ENCODE measurements around the gene DPY30. TPM values are rescaled to one million over a fixed set of nuclear protein-coding genes. Genes with fewer than 3 reads are reported as not detected.
A peak's percentile ranks its signal among the peaks of the same experiment; 100 is the strongest.
"Not testable (repeated sequence)": the region's sequence is repeated elsewhere in the genome, so short reads cannot be mapped to it uniquely, and the experiment has no call there.

The DPY30 gene
- total and polyA plus RNA-seq, 4 experiments from 2014 or later: 50.0 to 233 (median 109) TPM

DNA sequence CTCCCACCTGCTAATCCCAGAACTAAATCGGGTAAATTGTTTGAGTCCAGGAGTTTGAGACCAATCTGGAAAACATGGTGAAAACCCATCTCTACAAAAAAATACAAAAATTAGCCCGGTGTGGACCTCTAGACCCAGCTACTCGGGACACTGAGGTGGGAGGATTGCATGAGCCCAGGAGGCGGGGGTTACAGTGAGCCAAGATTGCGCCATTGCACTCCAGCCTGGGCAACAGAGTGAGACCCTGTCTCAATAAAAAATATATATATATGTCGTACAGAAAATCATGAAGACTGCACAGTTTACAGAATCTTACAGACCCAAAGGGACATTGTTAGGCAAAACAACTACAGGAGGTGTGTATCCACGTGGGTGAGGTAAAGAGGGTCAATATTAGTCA, 4.0 kb upstream of the DPY30 start:
- no peaks in the 10 kb centered on the region for H3K9me3 Mint-ChIP-seq
- CTCF ChIA-PET (ENCODE audit: partially characterized antibody): no interaction called here

DNA sequence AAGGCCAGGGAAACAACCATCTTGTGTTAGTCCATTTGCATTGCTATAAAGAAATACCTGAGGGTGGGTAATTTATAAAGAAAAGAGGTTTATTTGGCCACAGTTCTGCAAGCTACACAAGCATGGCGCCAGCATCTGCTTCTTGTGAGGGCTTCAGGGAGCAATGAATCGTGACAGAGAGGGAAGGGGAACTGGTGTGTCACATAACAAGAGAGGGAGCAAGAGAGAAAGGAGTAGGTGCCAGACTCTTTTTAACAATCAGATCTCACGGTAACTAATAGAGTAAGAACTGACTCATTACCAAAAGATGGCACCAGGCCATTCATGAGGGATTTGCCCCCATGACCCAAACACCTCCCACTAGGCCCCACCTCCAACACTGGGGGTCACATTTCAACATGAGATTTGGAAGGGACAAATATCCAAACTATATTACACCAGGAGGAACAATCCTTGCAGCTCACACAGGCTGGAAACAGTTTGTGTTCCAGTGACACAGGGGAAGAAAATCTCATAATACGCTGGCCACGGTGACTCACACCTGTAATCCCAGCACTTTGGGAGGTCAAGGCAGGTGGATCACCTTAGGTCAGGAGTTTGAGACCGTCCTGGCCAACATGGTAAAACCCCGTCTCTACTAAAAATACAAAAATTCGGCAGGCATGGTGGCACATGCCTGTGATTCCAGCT, 5.3 kb downstream of the DPY30 start:
- intact Hi-C loops (cut with micrococcal nuclease); DNase-seq; H3K4me3 ChIP-seq (ENCODE audit: low read length in 2 of 2); H3K27me3 Mint-ChIP-seq; H3K27ac ChIP-seq (ENCODE audit: low read depth, low read length); CTCF ChIA-PET (ENCODE audit: partially characterized antibody); H3K9me3 Mint-ChIP-seq; H3K9me3 ChIP-seq (ENCODE audit: control insufficient read depth in 1 of 2, low read length in 2 of 2); H3K36me3 ChIP-seq (ENCODE audit: insufficient read depth, low read length); POLR2A ChIA-PET (ENCODE audit: partially characterized antibody); H3K27me3 ChIP-seq (ENCODE audit: insufficient read depth, low read length): not testable (repeated sequence)
- peaks cover 20 to 41% (median 29%) of the 10 kb centered on the region in 4 donors for H3K4me1 Mint-ChIP-seq
- peak overlapping the region in 4 of 7 donors; percentile 2 to 66 (median 22) for H3K27ac Mint-ChIP-seq
- H3K4me3 Mint-ChIP-seq: peak overlapping the region in 3 of 8 donors; percentile 15 to 50 (median 28)
- H3K4me1 ChIP-seq (ENCODE audit: insufficient read depth, low read length): peaks cover 18% of the 10 kb centered on the region
- H3K36me3 Mint-ChIP-seq: peaks cover 21 to 26% of the 10 kb centered on the region in 2 donors

More for the DNA sequence above, 4.0 kb upstream of the DPY30 start:
- no peak for DNase-seq
- Mint-ChIP-seq H3K4me3 (no peak overlapping the region), H3K36me3 (peaks cover 0 to 4% of the 10 kb centered on the region in 2 donors), H3K27ac (no peak overlapping the region), H3K4me1 (peaks cover 9 to 20% (median 14%) of the 10 kb centered on the region in 4 donors), H3K27me3 (peaks cover 0 to 2% of the 10 kb centered on the region in 2 donors)
- POLR2A ChIA-PET (ENCODE audit: partially characterized antibody): no interaction called here
- no peaks in the 10 kb centered on the region for H3K36me3 ChIP-seq (ENCODE audit: insufficient read depth, low read length)
- no peak overlapping the region for H3K27ac ChIP-seq (ENCODE audit: low read depth, low read length)
- H3K4me3 ChIP-seq (ENCODE audit: low read length in 2 of 2): no peak overlapping the region
- H3K9me3 ChIP-seq (ENCODE audit: control insufficient read depth in 1 of 2, low read length in 2 of 2): no peaks in the 10 kb centered on the region
- peaks cover 13% of the 10 kb centered on the region for H3K4me1 ChIP-seq (ENCODE audit: insufficient read depth, low read length)
- H3K27me3 ChIP-seq (ENCODE audit: insufficient read depth, low read length): no peaks in the 10 kb centered on the region
- intact Hi-C loops (cut with micrococcal nuclease): no loop called here

DNA sequence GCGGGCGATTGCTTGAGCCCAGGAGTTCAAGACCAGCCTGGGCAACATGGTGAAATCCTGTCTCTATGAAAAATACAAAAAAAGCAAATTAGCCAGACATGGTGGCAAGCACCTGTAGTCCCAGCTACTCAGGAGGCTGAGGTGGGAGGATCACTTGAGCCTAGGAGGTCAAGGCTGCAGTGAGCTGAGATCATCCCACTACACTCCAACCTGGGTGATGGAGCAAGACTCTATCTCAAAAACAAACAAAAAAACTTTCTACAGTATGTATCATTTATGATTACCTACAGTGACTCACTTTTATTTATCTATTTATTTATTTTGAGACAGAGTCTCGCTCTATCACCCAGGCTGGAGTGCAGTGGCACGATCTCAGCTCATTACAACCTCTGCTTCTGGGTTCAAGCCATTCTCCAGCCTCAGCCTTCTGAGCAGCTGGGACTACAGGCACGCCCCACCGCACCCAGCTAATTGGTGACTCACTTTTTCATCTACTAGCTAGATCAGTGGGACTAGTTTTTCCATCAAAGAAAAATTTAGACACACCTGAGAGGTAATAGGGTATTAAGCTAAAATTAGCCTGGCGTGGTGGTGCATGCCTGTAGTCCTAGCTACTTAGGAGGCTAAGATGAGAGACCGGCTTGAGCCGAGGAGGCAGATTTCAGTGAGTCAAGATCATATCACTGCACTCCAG, 20.7 kb downstream of the DPY30 start:
- H3K27ac Mint-ChIP-seq; H3K4me1 Mint-ChIP-seq; H3K27me3 ChIP-seq (ENCODE audit: insufficient read depth, low read length); H3K9me3 ChIP-seq (ENCODE audit: control insufficient read depth in 1 of 2, low read length in 2 of 2); H3K4me1 ChIP-seq (ENCODE audit: insufficient read depth, low read length); H3K27me3 Mint-ChIP-seq; DNase-seq; H3K27ac ChIP-seq (ENCODE audit: low read depth, low read length); H3K4me3 ChIP-seq (ENCODE audit: low read length in 2 of 2); intact Hi-C loops (cut with micrococcal nuclease); H3K9me3 Mint-ChIP-seq: not testable (repeated sequence)
- peak overlapping the region in 1 of 8 donors; percentile 31 for H3K4me3 Mint-ChIP-seq
- H3K36me3 ChIP-seq (ENCODE audit: insufficient read depth, low read length): peaks cover 13% of the 10 kb centered on the region
- ChIA-PET POLR2A (ENCODE audit: partially characterized antibody) (interaction anchor here (1.2 kb wide), 1 partner anchor 41 kb away, joined by 3 read pairs; no protein-coding TSS in a partner anchor), CTCF (ENCODE audit: partially characterized antibody) (interaction anchor here (0.7 kb wide), 1 partner anchor 35 kb away, joined by 3 read pairs; no protein-coding TSS in a partner anchor)
- peaks cover 20 to 37% of the 10 kb centered on the region in 2 donors for H3K36me3 Mint-ChIP-seq

DNA sequence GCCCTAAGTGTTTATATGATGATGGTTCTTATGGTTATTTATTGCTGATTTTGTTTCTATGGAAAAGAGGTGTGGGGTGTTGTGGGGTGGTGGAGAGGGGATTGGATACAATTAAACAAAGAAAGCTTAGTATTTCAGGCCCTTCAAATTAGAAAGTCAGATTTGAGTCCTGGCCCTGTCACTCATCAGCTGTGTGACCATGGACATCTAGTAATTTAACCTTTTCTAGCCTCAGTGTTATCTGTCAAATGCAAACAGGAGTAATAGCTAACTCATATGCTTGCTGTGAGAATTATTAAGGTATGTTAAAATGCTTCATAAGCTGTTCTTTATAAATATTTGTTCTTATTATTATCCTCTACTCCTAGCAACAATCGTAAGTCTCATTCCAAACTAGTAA, 26.7 kb downstream of the DPY30 start:
- Mint-ChIP-seq H3K36me3 (peaks cover 10 to 26% of the 10 kb centered on the region in 2 donors), H3K27ac (peak overlapping the region in 5 of 7 donors; percentile 2 to 95 (median 69))

DNA sequence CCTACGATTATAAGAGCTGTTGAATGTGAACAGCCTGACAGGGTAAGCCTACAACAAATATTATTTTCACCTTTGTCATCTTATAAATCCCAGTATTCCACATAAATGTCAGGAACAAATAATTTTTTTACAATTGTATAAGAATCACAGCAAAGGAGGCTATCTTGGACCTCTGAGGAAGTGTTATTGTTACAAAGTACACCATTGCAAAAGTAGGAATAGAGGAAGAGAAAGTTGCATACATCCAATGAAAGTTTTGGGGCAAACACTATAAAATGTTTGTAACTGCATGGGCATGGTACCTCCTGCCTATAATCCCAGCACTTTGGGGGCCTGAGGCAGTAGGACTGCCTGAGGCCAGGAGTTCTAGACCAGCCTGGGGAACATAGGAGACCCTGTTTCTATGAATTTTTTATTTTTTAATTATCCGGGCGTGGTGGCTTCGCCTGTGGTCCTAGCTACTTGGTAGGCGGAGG, 28.1 kb downstream of the DPY30 start:
- POLR2A ChIA-PET (ENCODE audit: partially characterized antibody): interaction anchor here (0.6 to 3.6 kb wide), 6 partner anchors 10 to 616 kb away, joined by 3 to 33 read pairs (median 5); partner anchors contain the start of genes DPY30, SLC30A6, SPAST and TTC27
- peak overlapping the region; percentile 74 for H3K27ac ChIP-seq (ENCODE audit: low read depth, low read length)
- CTCF ChIA-PET (ENCODE audit: partially characterized antibody): no interaction called here
- Mint-ChIP-seq H3K9me3 (no peaks in the 10 kb centered on the region), H3K27me3 (no peaks in the 10 kb centered on the region), H3K4me1 (peaks cover 24 to 43% (median 30%) of the 10 kb centered on the region in 4 donors), H3K27ac (peak overlapping the region; percentile 87 to 96 (median 95)), H3K4me3 (peak overlapping the region; percentile 87 to 96 (median 88)), H3K36me3 (peaks cover 4 to 20% of the 10 kb centered on the region in 2 donors)
- DNase-seq: peak in 1 of 5 donors; percentile 3
- H3K9me3 ChIP-seq (ENCODE audit: control insufficient read depth in 1 of 2, low read length in 2 of 2): no peaks in the 10 kb centered on the region
- peaks cover 34% of the 10 kb centered on the region for H3K4me1 ChIP-seq (ENCODE audit: insufficient read depth, low read length)
- H3K27me3 ChIP-seq (ENCODE audit: insufficient read depth, low read length): no peaks in the 10 kb centered on the region
- no peaks in the 10 kb centered on the region for H3K36me3 ChIP-seq (ENCODE audit: insufficient read depth, low read length)
- peak overlapping the region; percentile 80 to 88 for H3K4me3 ChIP-seq (ENCODE audit: low read length in 2 of 2)
- intact Hi-C loops (cut with micrococcal nuclease): loop anchor here (1.0 to 2.0 kb wide), 3 partner anchors 28 to 153 kb away; partner anchors contain the start of genes DPY30, SLC30A6 and SPAST

More for the DNA sequence above, 26.7 kb downstream of the DPY30 start:
- intact Hi-C loops (cut with micrococcal nuclease): no loop called here
- Histone ChIP-seq H3K4me1 (ENCODE audit: insufficient read depth, low read length) (peaks cover 21% of the 10 kb centered on the region), H3K27me3 (ENCODE audit: insufficient read depth, low read length) (no peaks in the 10 kb centered on the region), H3K27ac (ENCODE audit: low read depth, low read length) (no peak overlapping the region), H3K9me3 (ENCODE audit: control insufficient read depth in 1 of 2, low read length in 2 of 2) (no peaks in the 10 kb centered on the region), H3K36me3 (ENCODE audit: insufficient read depth, low read length) (no peaks in the 10 kb centered on the region), H3K4me3 (ENCODE audit: low read length in 2 of 2) (no peak overlapping the region)
- ChIA-PET CTCF (ENCODE audit: partially characterized antibody) (interaction anchor here (0.8 to 1.1 kb wide), 3 partner anchors 8 to 27 kb away, joined by 4 to 6 read pairs (median 4); partner anchors contain the start of gene DPY30), POLR2A (ENCODE audit: partially characterized antibody) (interaction anchor here (1.3 to 3.6 kb wide), 4 partner anchors 10 to 344 kb away, joined by 3 to 33 read pairs (median 8); partner anchors contain the start of genes BIRC6, DPY30 and SPAST)
- no peaks in the 10 kb centered on the region for H3K27me3 Mint-ChIP-seq
- H3K9me3 Mint-ChIP-seq: no peaks in the 10 kb centered on the region
- H3K4me1 Mint-ChIP-seq: peaks cover 17 to 31% (median 19%) of the 10 kb centered on the region in 4 donors
- H3K4me3 Mint-ChIP-seq: peak overlapping the region in 2 of 8 donors; percentile 47 to 52
- no peak for DNase-seq

DNA sequence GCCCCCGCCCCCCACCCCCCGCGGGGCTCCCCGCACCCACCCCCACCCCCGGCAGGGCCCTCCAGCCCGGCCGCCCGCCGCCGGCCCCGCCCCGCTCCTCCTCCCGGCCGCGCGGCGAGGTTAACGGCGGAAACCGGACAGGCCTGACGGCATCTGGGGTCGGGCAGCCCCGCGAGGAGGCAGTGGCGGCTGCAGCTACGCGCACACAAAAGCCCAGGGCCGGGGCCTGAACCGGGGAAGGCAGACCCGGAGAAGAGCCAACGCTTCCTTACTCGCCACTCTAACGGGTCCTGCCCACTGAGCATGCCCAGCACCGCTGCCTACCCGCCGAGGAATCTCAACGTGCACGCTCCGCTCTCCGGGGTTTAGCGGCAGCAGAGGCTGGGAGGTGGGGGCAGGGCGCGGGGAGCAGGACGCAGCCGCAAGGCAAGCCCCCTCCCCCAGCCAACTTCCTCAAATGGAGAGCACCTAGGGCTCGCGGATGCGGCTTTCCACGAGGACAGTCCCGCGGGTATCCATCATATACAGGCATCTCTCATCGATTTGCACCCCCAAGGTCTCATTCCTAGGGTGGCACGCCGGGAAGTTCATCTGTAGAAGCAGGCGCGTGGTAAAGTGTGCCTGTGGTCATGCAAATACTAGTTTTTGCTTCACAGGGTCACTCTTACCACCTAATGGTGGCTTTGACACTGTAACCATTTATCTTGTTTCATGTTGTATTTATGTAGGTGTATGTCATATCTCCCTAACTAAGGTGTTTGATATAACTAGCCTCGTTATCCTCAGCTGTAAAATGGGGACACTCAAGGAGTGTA, 28.7 kb downstream of the DPY30 start, which contains the start of gene MEMO1:
Gene MEMO1, minus strand, starts transcription at position 339 of the 815 bp plus-strand sequence. CDS start 761 bp downstream, outside the sequence.
- CTCF ChIA-PET (ENCODE audit: partially characterized antibody): no interaction called here
- H3K4me1 Mint-ChIP-seq: peaks cover 27 to 48% (median 35%) of the 10 kb centered on the region in 4 donors

More for the DNA sequence above, 28.7 kb downstream of the DPY30 start, which contains the start of gene MEMO1:
- H3K36me3 Mint-ChIP-seq: peaks cover 2 to 15% of the 10 kb centered on the region in 2 donors
- peak; percentile 91 to 94 (median 93) for DNase-seq
- peak within 1 kb of the TSS; percentile 87 to 96 (median 88) for H3K4me3 Mint-ChIP-seq
- no peaks in the 10 kb centered on the region for H3K27me3 Mint-ChIP-seq
- intact Hi-C loops (cut with micrococcal nuclease): loop anchor here (1.0 to 2.0 kb wide), 3 partner anchors 28 to 154 kb away; partner anchors contain the start of genes DPY30, SLC30A6 and SPAST
- Histone ChIP-seq H3K27ac (ENCODE audit: low read depth, low read length) (peak within 1 kb of the TSS; percentile 74), H3K9me3 (ENCODE audit: control insufficient read depth in 1 of 2, low read length in 2 of 2) (no peaks in the 10 kb centered on the region), H3K4me1 (ENCODE audit: insufficient read depth, low read length) (peaks cover 41% of the 10 kb centered on the region), H3K27me3 (ENCODE audit: insufficient read depth, low read length) (no peaks in the 10 kb centered on the region), H3K36me3 (ENCODE audit: insufficient read depth, low read length) (no peaks in the 10 kb centered on the region), H3K4me3 (ENCODE audit: low read length in 2 of 2) (peak within 1 kb of the TSS; percentile 80 to 88)
- POLR2A ChIA-PET (ENCODE audit: partially characterized antibody): interaction anchor here (0.6 to 3.6 kb wide), 9 partner anchors 11 to 806 kb away, joined by 3 to 33 read pairs (median 3); partner anchors contain the start of genes DPY30, SLC30A6, SPAST and TTC27
- peak within 1 kb of the TSS; percentile 87 to 96 (median 95) for H3K27ac Mint-ChIP-seq
- H3K9me3 Mint-ChIP-seq: no peaks in the 10 kb centered on the region
